Effector CD8-positive, alpha-beta T cell (primary cell): ENCODE measurements around the gene CASP12.

Source experiments
- DNase-seq: peaks from one replicate; lab custom pipeline; 2025; lab: John Stamatoyannopoulos, UW

Gene CASP12

DNA sequence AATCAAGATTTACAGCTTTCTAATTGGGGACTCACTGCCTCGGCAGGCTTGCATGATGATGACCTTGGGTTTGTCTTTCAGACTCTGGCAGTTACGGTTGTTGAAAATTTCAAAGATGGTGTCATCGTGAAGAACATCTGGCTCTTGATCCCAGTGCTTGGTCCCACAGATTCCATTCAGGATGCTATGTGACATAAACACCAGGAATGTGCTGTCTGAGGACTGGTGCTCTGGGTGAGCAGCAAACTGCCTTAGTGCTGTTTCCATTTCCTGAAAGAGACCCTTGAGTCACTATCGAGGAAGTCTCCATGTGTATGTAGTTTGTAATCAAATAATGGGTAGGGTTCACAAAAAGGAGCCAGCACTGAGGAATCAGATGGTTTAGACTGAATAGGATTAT is 7.1 kb downstream of the CASP12 start:
- no peak for DNase-seq

- DNase-seq: no peak
Measured at GRCh38 chr11:104883342-104883741, 14.9 kb downstream of the CASP12 start.

- no peak for DNase-seq
Measured at GRCh38 chr11:104881117-104881794, 17.0 kb downstream of the CASP12 start.

DNA sequence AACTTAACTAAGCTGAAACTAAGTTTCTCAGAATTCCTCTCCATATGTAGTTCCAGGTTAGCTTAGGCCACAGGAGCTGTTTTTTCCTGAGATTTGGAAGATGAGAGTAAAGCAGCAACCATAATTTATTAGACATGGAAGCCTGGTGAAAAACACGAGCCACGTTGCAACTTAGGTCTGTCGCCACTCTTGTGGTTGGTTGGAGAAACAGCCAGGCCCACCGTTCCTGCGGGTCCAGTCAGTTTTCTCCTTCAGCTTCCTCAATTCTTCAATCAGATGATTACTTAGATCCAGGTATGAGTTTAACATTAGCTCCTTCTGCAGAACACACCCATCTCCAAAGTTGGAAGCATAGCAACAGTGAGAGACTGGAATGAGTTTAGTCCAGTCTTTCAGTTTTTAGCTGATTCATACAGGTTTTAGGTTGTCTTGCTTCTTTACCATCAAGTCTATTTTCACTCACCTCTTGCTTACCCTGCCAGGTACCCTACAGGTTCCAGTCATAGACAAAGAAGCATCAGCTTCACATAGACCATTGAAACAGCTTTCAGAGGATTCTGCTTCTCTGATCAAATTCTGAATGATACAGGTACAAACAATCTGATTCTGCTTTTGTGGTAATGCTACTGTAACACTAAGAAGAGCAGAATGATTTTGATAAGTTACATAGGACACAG is 18.6 kb downstream of the CASP12 start:
- DNase-seq: no peak

- no peak for DNase-seq
Measured at GRCh38 chr11:104876861-104877431, 21.3 kb downstream of the CASP12 start.

DNA sequence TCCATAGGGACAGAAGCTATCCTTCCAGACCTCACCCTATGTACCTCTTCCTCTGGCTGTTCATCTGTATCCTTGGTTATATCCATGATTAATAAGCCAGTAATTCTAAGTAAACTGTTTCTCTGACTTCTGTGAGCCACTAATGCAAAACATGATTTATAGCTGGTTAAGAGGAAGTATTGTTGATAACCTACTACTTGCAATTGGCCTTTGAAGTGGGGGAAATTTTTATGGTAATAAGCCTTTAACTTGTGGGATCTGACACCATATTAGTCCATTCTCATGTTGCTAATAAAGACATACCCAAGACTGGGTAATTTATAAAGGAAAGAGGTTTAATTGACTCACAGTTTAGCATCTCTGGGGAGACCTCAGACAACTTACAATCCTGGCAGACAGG is 21.9 kb downstream of the CASP12 start:
- DNase-seq: no peak

- no peak for DNase-seq
Measured at GRCh38 chr11:104873252-104873651, 25.0 kb downstream of the CASP12 start.

DNA sequence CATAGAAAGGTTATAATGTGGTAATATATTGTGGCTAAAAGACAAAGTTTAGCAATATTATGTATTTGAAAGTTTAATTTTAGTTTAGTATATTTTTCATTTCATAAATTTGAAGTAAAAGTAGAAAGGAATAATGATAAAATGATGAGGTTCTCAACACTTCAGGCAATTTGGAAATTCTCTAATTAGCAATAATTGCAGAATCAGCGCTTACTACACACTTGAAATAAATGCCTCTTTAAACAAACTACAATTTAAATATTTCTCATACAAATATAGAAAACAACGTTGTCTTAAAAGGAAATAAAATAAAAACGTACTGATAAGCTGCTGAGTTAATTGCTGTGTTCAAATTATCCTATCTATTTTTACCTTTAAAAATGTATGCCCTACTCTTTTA is 25.9 kb downstream of the CASP12 start:
- no peak for DNase-seq

DNA sequence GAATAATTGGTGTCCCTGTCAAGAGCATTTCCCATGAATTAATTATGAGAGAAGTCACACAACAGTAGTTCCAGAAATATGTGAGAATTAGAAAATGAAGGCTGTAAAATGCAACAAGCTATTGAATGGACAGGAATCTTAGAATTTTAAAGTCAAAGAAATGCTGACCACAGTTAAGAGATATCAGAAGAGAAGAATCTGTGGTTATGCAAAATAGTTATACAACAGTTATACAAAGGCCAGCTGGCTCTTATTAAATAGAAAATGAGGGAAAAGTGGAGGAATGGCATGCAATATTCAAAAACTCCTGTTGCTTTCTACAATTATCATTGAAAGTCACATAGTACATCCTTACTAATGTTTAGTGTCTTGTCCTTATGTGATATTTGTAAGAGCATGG is 27.4 kb downstream of the CASP12 start:
- no peak for DNase-seq

- DNase-seq: no peak
Measured at GRCh38 chr11:104866815-104867214, 31.4 kb downstream of the CASP12 start.

DNA sequence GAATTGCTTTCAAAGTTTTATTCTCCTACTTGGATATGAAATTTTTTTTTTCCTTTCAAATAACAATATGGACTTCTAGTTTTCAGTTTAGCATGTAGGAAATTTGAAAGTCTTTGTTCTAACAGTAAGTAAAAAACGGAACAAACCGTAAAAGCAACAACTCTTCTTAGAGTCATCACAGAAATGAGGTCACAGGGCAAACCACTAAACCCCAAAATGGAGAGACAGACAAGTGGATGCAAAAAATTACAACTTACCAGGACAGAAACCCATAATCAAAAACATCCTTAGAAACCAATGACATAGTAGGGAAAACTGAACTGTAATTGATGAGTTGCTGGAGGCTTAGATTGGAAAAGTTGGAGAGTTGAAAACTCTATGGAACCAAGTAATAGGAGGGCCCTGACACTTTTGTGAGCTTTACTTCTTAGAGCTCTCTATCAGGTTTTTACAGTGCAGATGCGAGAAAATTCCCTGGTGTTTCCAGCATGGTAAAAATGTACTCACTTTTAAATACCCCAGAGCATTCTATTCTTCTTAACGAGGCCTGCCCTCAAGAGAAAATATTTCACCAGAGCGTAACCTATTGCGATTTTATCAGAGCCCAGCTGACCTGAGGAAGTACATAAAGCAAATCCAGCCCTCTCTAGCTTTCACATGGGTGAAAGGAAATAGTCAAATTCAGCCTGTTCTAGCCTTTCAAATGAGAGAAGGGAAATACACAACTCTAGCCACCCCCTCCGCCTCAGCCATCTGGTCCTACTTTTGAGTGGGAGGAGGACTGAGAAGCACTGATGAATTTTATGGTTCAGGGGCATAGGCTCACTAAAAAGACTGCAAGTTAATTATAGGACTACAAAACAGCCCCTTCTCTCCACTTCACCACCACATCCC is 39.1 kb downstream of the CASP12 start:
- DNase-seq: no peak

DNA sequence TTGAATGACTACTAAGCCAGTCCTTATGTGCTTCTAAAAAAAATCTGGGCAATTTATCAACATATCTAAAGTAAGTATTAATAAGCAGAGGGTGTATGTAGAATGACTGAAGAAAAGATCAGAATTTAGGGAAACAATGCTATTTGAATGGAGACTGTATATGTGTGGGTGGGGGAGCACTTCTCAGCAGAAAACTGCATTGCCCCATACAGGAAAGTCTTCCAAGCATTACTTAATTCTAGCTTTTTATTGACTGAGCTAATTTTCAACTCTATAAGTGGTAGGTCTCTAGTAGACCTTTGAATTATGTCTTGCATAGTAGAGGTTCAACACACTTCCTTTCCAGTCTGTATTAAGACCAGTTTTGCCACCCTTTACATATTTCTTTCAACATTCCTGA is 41.7 kb downstream of the CASP12 start:
- no peak for DNase-seq

- no peak for DNase-seq
Measured at GRCh38 chr11:104855965-104856364, 42.3 kb downstream of the CASP12 start.

GRCh38 chr11:104853276-104853675 is 45.0 kb downstream of the CASP12 start:
- no peak for DNase-seq

DNA sequence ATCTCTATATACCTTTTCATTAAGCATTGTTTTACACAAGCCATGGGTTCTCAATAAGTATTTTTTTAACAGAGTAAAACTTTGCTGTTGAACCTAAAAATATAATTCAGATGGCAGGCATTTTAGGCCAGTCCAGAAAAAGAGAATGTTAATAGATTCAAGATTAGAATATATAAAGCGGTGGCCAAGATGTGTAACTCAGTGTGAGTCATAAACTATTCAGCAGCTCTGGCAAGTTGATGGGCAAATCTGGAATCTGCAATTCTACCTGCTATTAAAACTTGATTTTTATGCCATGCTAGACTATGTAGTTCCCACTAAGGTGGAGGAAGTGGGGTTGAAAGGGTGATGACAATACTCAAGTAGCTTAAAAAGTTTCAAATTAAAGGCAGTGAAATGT is 45.4 kb downstream of the CASP12 start:
- no peak for DNase-seq

DNA sequence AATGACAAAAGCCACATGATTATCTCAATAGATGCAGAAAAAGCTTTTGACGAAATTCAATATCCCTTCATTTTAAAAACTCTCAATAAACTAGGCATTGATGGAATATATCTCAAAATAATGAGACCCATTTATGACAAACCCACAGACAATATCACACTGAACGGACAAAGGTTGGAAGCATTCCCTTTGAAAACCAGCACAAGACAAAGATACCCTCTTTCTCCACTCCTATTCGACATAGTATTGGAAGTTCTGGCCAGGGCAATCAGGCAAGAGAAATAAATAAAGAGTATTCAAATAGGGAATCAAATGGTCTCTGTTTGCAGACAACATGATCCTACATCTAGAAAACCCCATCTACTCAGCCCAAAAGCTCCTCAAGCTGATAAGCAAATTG is 52.0 kb downstream of the CASP12 start:
- DNase-seq: no peak

GRCh38 chr11:104844451-104844850 is 53.8 kb downstream of the CASP12 start:
- DNase-seq: no peak

DNA sequence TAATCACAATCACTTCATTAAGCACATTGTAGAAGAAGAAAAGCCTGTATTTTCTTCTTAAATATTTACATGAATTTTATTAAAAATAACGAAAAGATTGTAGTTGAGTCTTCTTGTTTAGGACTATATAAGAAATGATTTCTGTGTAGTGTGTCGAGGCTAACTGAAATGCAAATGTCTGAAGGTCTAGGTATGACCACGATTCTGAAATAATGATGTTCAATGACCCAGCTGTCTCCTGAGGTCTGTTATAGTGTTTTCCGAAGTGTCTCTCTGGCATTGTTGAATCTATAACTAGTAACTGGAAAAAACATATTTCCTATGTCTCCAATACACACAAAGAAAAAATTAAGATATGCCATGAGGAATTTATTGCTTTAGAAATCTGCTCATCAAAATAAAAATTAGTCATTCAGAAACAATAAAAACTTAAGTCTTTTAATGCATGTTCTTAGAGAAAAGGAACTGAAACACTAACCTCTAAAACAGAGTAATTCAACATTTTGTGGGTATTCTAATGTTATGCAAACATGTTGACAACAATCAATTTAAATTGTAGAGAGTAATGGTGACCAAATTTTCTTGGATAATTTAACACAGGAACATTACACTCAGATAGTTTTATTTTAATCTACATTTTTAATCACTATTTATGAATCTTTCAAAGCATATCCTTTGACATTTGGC is 55.0 kb downstream of the CASP12 start:
- DNase-seq: no peak

- no peak for DNase-seq
Measured at GRCh38 chr11:104841973-104842525, 56.2 kb downstream of the CASP12 start.

DNA sequence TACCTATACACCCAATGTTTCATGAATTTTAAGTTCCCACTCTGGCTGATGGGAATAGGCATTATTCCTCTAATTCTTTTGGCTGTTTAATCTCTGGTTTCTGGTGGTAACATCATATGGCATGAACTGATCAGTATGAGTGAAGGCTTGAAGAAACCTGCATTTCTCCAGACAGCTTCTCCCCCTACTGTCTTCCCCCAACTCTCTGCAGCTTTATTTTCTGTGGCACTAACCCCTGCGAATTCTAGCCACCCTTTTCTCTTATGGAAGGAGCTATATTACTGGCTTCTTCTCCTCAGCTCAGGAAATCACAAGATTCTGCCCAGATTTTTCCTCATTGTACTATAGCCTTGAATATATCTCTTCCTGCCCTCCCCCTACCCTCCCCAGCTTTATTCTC is 57.1 kb downstream of the CASP12 start:
- no peak for DNase-seq

DNA sequence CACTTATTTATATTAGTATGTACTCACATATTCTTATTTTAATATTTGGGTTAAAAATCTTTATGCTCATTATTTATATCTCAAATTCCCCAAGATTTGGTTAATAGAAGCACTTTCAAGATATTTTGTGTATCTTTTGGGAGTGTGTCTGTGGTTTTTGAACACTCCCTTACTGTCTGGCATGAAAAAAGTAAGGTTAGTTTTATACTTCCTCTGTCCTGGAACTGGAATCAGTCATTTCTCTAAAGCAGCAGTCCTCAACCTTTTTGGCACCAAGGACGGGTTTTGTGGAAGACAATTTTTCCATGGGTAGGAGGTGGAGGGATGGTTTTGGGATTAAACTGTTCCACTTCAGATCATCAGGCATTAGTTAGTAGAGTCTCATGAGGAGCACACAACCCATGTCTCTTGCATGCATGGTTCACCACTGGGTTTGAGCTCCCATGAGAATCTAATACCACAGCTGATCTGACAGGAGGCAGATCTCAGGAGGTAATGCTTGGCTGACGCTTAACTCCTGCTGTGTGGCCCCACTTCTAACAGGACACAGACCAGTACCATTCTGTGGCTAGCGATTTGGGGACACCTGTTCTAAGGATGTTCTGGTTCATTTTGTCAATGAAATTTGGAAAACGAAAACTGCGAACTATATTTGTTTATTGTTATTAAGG is 60.2 kb downstream of the CASP12 start:
- DNase-seq: no peak
